DLD1 (cell line): Measurements from ENCODE around the gene CAMK4.
"Not testable (repeated sequence)": the region's sequence is repeated elsewhere in the genome, so short reads cannot be mapped to it uniquely, and the experiment has no call there.

ENCODE experiments used
- in situ Hi-C: cut with HindIII; loops from 2 replicates; pipeline ENCODE4 v1.10.0; 2017; ENCODE audit warnings: low sequenced_read_pairs

The CAMK4 gene

GRCh38 chr5:111308951-111309350 lies 84.8 kb downstream of the CAMK4 start:
- in situ Hi-C loops, result no loop called here

GRCh38 chr5:111309384-111309783 lies 85.2 kb downstream of the CAMK4 start:
- in situ Hi-C loops, result no loop called here

DNA sequence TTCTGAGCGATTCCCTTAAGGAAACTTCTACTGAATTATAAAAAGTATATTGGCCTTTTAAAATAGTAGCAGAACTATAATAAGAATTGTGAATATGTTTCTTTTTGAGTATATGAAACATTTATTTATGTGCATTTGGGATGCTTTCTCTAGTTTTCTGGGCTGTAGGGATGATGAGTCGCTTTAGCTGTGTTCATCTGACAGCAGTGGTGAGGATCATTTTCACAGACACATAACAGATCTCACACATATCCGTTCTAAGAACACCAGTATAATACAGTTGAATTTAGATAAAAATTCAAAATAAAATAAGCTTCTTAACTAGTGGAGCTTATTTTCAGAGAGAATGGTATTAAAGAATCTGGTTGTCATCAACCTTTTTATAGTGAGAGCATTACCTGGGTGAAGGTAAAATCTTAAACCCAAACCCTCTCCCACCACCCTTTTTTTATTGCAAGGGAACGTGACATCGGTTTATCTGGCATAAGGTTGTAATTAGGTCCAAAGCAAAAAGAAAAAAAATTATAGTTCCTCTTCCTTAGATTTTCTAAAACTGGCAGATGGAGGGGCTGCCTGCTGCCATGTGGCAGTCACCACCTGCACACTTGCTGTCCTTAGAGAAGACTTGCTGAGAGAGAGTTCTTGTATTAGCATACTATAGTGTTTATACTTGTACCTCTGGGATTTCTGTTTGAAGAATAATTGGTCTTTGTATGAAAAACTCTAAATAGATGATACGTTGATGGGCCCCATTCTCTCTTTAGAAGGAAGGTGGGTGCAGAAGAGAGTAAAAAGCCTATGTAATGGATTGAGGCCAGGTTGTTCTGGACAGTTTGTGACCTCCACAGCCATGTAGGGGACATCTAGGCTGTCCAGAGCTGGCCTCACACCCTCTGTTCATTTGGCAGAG lies 86.8 kb downstream of the CAMK4 start:
- in situ Hi-C loops, result no loop called here

DNA sequence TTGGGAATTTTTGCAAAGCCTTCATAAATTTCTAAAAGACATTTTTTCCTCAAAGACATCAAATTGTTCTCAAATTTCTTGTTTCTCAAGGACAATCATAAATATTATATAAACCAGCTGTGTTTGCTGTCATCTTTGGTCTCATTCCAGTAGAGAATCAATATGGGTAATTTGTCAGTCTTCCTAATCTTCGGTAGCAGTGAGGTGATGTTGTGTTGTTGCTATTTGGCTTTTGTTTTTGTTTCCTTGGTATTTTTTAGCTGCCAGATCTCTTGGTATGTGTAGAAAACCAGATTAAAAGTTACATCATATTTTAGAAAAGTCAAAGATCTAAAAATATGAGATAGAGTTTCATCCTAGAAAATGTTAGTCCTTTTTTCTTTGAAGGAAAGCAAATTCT lies 87.5 kb downstream of the CAMK4 start:
- in situ Hi-C loops, result no loop called here

GRCh38 chr5:111313017-111313724 lies 89.0 kb downstream of the CAMK4 start:
- in situ Hi-C loops, result no loop called here

- in situ Hi-C loops, result no loop called here
Measured at GRCh38 chr5:111320953-111321352, 96.8 kb downstream of the CAMK4 start.

DNA sequence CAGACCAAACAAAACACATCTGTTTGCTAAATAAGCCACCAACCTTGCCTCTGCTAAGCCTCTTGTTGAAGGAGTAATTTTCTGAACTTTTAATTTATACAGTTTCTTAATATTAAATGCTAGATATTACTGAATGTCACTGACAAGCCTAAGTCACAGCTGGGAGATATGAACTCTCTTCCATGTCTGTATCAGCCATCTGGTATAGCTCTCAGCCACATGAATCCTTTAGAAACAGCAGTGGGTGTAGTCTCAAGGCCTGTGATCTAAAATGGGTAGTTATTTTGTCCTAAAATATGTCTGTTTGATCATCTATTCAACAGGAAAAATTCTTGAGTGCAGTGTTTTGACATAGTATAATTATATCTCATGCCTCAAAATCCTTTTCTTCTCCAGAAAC lies 97.2 kb downstream of the CAMK4 start:
- in situ Hi-C loops, result no loop called here

DNA sequence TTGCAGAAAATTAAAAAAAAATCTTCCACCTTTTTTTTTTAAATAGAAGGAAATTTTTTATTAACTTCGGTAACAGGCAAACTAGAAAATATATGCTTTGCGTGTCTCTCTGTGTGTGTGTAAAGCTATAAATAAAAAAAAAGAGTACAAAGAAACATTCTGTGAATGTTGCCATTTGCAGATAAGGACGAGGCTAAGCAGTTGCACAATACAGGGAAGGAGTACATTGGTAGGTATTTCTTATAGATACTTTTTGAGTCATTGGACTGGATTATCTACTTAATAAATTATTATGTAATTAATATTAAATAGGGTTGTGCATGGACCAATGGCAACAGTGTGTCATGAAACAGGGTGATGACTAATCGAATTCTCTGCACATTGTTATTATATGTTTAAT lies 102.4 kb downstream of the CAMK4 start:
- in situ Hi-C loops, result no loop called here

DNA sequence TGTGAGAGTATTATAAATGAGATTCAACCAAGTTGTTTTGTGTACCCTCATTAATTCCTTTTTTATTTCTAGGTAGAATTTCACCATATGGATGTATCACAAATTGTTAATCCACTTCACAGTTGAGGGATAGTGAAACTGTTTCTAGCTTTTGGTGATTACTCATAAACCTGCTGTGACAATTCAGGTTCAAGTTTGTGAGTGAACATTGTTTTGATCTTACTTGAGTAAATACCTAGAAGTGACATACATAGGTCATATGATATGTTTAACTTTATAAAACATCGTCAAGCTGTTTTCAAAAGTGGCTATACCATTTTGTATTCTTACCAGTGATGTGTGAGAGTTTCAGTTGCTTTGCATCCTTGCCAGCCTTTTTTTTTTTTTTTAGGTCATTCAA lies 112.9 kb downstream of the CAMK4 start:
- in situ Hi-C loops, result no loop called here

DNA sequence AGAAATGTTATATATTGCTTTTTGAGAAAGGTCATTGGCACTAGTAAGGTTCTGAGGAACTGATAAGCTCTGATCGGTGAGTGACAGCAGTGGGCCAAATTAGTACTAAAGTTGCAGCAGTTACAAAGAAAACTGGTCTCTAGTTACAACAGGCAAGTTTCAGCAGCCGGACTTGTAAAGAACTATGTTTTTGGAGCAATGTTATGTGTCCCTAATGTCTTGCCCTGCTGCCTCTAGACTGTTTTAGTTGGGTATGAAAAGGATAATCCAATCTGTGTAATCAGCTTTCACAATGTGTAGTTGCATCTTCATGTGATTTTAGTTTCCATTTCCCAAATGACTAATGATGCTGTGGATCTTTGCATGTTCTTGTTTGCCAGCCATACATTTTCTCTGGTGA lies 113.5 kb downstream of the CAMK4 start:
- in situ Hi-C loops, result no loop called here

- in situ Hi-C loops, result no loop called here
Measured at GRCh38 chr5:111345731-111346130, 121.5 kb downstream of the CAMK4 start.

GRCh38 chr5:111347021-111347420 lies 122.8 kb downstream of the CAMK4 start:
- in situ Hi-C loops, result no loop called here

GRCh38 chr5:111348661-111349329 lies 124.6 kb downstream of the CAMK4 start:
- in situ Hi-C loops, result no loop called here

DNA sequence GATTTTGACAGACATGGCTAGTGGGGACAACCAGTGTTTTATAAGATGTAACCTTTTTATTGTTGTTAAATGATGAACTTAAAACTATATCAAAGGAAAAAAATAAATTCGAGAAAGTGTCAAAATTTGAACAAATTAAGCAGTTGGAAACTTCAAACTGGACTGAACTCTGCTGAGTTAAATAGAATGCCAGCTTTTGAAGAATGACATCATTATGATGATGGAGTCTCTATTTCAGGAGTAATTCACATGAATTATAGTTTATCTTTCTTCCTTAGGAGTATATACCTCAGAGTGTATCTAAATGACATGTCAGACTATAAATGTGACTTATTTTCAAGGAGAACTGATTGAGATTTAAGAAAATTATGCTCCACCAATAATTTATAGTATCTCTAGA lies 125.2 kb downstream of the CAMK4 start:
- in situ Hi-C loops, result no loop called here

DNA sequence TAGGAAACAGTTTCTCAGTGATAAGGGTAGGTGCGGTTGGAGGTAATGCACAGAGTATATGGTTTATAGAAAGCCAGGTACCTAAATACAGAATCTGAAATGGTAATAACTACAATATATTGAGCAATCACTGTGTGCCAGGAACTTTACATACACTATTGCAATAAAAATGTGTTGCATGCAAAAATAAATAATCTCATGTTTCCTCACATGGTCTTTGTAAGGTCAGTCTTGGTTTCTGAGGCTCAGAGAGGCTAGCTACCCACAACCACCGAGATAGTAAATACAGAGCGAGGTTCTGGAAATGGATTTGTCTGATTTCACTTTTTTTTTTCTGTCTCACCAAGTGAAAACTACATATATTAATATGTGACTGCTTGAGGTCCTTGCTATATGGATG lies 128.9 kb downstream of the CAMK4 start:
- in situ Hi-C loops, result no loop called here

DNA sequence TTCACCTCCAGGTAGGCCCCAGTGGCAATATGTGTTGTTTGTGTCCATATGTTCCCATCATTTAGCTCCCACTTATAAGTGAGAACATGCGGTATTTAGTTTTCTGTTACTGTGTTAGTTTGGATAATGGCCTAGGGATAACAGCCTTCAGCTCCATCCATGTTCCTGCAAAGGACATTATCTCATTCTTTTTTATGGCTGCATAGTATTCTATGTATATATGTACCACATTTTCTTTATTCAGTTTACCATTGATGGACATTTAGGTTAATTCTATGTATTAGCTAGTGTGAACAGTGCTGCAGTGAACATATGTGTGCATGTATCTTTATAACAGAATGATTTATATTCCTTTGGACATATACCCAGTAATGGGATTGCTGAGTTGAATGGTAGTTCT lies 134.5 kb downstream of the CAMK4 start:
- in situ Hi-C loops, result not testable (repeated sequence)

- in situ Hi-C loops, result no loop called here
Measured at GRCh38 chr5:111360173-111360572, 136.0 kb downstream of the CAMK4 start.

- in situ Hi-C loops, result no loop called here
Measured at GRCh38 chr5:111364992-111365391, 140.8 kb downstream of the CAMK4 start.

GRCh38 chr5:111366388-111366787 lies 142.2 kb downstream of the CAMK4 start:
- in situ Hi-C loops, result no loop called here

DNA sequence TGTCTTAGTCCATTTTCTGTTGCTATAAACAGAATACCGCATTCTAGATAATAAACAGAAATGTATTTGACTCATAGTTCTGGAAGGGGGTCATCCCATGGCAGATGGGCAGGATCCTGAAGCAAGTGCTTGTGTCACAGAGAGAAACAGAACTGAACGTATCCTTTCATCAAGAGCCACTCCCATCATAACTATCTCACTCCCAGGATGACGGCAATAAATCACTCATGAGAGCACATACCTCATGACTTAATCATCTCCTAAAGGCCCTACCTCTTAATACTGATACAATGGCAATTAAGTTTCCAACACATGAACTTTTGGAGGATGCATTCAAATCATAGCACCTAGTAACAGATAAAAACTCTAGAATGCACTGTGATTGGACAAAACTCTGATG lies 142.9 kb downstream of the CAMK4 start:
- in situ Hi-C loops, result no loop called here

DNA sequence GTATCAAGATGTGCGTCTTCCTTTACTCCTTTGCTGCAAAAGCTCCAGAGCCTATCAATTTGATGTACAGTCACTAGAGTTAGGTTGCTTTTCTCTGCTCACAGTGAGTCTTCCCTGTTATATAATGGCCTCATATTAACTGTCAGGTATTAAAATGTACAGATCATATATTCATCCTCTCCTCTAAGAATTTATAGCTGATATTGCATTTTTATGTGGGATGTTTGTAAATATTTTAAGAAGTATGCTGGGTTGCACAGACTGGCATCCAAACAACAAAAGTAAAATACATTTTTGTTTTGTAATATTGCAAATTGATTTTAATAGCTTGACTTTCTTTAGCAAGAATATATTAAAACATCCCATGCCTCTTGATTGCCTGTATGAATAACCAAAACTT lies 148.6 kb downstream of the CAMK4 start:
- in situ Hi-C loops, result no loop called here

DNA sequence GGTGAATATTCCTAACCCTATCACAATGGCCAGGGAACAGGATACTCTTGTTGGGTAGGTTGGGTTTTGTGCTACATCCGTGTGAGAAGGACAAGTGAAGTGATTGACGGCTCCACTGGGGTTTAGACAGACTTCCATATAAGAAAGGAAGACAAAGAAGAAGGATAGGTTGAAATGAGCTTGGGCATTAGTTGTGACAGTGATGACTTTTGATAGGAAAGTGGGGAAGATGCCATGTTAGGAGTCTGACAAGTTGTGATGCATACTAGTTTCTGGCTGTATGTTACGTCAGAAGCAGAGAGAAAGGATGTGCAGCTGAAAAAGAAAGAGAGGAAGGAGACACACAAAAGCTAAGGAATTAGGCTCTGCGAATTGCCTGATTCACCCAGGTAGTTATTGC lies 150.2 kb downstream of the CAMK4 start:
- in situ Hi-C loops, result no loop called here
